ENCODE data around the gene GJA3. TPM values are rescaled to one million over a fixed set of nuclear protein-coding genes. Genes with fewer than 3 reads are reported as not detected.

Gene GJA3
- total RNA-seq, 1 donor from 2014 or later: 0.60 TPM

DNA sequence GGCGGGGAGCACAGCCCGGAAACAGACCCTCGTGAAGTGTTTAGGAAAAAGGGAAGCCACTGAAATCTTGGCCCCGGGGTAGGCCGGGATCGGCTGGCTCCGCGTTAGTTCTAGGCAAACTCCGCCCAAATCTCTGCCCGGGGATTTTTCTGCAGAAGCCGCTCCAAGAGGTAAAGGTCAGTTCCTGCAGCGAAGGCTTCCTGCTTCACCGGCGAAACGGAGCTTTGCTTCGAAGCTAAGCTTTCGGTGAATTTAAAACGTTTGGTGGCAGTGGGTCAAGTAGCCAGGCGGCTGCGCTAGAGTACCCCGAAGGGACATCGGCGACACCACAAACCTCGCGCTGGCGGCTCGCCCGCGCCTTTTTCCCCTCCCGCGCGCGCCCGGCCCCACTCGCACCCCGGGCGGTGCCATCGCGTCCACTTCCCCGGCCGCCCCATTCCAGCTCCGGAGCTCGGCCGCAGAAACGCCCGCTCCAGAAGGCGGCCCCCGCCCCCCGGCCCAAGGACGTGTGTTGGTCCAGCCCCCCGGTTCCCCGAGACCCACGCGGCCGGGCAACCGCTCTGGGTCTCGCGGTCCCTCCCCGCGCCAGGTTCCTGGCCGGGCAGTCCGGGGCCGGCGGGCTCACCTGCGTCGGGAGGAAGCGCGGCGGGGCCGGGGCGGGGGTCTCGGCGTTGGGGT lies 31.4 kb upstream of the GJA3 start:
- peaks cover 12% of the 10 kb centered on the region for H3K4me1 Mint-ChIP-seq (ENCODE audit: unreplicated experiment)
- DNase-seq (ENCODE audit: extremely low spot score, unreplicated experiment): no peak
- H3K4me3 Mint-ChIP-seq: peak overlapping the region; percentile 86
- H3K9me3 Mint-ChIP-seq: no peaks in the 10 kb centered on the region
- peaks cover 83% of the 10 kb centered on the region for H3K27me3 Mint-ChIP-seq
- H3K36me3 Mint-ChIP-seq: peaks cover 5% of the 10 kb centered on the region
- no peak overlapping the region for H3K27ac Mint-ChIP-seq
- TF ChIP-seq, protein P1, sequence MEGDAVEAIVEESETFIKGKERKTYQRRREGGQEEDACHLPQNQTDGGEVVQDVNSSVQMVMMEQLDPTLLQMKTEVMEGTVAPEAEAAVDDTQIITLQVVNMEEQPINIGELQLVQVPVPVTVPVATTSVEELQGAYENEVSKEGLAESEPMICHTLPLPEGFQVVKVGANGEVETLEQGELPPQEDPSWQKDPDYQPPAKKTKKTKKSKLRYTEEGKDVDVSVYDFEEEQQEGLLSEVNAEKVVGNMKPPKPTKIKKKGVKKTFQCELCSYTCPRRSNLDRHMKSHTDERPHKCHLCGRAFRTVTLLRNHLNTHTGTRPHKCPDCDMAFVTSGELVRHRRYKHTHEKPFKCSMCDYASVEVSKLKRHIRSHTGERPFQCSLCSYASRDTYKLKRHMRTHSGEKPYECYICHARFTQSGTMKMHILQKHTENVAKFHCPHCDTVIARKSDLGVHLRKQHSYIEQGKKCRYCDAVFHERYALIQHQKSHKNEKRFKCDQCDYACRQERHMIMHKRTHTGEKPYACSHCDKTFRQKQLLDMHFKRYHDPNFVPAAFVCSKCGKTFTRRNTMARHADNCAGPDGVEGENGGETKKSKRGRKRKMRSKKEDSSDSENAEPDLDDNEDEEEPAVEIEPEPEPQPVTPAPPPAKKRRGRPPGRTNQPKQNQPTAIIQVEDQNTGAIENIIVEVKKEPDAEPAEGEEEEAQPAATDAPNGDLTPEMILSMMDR (conservative IDR thresholded peaks at IDR 0.05): no peak

DNA sequence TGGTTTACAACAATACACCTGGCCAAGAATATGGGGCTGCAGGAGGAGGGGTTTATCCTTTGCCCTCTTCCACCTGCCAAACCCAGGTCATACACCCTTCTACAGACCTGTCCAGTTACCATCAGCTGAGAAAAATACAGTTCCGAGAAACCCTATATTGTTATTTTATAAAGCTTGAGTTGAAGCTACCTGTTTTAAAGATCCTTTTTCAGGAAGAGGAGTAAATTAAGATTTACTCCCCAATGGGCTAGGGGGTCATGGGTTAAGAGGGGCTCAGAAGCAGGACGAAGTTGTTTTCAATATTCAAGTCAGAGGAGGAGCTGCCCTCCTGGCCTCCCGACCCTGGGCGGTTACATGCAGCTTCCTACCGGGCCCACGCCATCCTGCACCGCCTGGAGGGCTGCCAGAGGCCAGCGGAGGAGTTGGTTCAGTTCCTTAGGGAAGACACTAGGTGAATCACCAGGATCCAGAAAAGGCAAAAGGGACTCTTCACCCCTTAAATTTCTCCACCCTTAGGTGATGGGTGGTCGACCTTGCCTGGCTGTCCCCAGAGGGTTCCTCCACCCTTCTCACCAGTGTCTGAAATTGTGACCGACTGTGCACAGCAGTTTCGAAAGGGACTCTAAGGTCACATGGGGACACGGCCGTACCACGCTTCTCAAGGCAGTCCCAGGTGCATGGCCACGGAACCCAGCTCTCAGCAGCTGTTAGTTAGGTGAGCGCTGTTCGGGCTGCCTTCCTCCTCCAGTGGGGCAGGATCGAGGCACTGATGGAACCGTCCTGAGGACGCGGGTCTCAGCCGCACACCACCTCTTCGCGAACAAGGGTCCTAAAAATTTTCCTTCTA lies 30.7 kb upstream of the GJA3 start:
- Mint-ChIP-seq H3K4me1 (ENCODE audit: unreplicated experiment) (peaks cover 8% of the 10 kb centered on the region), H3K36me3 (peaks cover 5% of the 10 kb centered on the region), H3K9me3 (no peaks in the 10 kb centered on the region), H3K27ac (no peak overlapping the region), H3K27me3 (peaks cover 76% of the 10 kb centered on the region), H3K4me3 (peak overlapping the region; percentile 86)
- TF ChIP-seq, protein P1 (conservative IDR thresholded peaks at IDR 0.05): no peak
- no peak for DNase-seq (ENCODE audit: extremely low spot score, unreplicated experiment)

DNA sequence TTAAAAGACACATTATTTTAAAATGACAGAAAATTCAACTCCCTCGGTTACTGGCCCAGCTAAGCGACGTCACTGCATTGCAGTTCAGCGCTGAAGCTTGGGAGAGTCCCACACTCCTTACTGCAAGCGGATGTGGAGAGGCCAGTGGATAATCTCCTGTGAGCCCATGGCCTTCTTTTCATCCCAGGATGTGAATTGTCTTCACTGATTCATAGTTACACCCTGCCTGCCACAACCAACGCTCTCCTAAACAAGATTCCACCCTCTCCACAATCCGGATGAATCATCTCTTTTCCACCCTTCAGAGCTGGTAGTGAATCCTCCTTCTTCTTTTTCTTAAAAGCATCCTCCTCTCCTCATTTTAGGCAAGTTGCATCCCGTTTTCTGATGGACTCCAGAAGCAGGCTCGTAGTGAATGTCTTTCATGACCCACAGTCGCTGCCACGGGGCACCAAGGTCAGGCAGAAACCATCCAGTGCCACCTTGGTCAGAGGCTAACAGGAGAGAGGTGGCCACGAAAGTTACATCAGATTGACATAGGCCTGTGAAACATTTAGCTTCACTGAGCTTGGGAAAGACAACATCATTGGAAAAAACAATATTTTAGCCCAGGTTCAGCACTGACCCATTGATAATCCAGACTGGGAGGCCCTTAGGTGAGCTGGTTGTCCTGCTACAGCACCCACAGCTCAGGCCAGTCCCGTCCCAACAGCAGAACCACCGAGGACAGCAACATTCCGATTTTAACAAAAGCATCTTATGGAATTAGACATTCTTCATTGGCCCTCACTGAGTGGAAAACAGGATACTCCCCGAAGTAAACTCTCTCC lies 29.8 kb upstream of the GJA3 start:
- H3K4me1 Mint-ChIP-seq (ENCODE audit: unreplicated experiment): peaks cover 8% of the 10 kb centered on the region
- H3K4me3 Mint-ChIP-seq: peak overlapping the region; percentile 86
- DNase-seq (ENCODE audit: extremely low spot score, unreplicated experiment): no peak
- H3K36me3 Mint-ChIP-seq: peaks cover 5% of the 10 kb centered on the region
- H3K27ac Mint-ChIP-seq: no peak overlapping the region
- H3K9me3 Mint-ChIP-seq: no peaks in the 10 kb centered on the region
- H3K27me3 Mint-ChIP-seq: peaks cover 67% of the 10 kb centered on the region
- TF ChIP-seq, protein P1 (conservative IDR thresholded peaks at IDR 0.05): no peak

DNA sequence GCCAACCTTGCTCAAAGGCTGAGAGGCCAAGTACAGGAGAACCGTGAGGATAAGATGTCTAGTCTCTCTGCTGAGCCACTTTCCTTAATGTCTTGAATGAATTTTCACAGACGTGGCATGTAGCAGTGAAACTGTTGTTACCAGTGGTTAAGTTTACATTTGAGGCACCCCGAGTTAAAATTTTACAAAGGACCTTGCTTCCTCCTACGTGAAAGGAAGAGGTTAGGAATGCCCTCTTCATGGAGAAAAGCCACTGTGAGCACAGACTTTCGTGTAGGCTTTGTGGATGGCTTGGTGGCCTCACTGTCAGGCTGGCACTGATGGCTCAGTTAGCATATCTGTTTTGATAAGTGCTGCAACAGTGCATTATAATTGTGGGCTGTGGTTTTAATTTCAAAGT lies 29.2 kb upstream of the GJA3 start:
- no peak overlapping the region for H3K27ac Mint-ChIP-seq
- peaks cover 8% of the 10 kb centered on the region for H3K4me1 Mint-ChIP-seq (ENCODE audit: unreplicated experiment)
- peaks cover 64% of the 10 kb centered on the region for H3K27me3 Mint-ChIP-seq
- H3K36me3 Mint-ChIP-seq: peaks cover 5% of the 10 kb centered on the region
- DNase-seq (ENCODE audit: extremely low spot score, unreplicated experiment): no peak
- TF ChIP-seq, protein P1 (conservative IDR thresholded peaks at IDR 0.05): no peak
- H3K4me3 Mint-ChIP-seq: no peak overlapping the region
- H3K9me3 Mint-ChIP-seq: no peaks in the 10 kb centered on the region

DNA sequence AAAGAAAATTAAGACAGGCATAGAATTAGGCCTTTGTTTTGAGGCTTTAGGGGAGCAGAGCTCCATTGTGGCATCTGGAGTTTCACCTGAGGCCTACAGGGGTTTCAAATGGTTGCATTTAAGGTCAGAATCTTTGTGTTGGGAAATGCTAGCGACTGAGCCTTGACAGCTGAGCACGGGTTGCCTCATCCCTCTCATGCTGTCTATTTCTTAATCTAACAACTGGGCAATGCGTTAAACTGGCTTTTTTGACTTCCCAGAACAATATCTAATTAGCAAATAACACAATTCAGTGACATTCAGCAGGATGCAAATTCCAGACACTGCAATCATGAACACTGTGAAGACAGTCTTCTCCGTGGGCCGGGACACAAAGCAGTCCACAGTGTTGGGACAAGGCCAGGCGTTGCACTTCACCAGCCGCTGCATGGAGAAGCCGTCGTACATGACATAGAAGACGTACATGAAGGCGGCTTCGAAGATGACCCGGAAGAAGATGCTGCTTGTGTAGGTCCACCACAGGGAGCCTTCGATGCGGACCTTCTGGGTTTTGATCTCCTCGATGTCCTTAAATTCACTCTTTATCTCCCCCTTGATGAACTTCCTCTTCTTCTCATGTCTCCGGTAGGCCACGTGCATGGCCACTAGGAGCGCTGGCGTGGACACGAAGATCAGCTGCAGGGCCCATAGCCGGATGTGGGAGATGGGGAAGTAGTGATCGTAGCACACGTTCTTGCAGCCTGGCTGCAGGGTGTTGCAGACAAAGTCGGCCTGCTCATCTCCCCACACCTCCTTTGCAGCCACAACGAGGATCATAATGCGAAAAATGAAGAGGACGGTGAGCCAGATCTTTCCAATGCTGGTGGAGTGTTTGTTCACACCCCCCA lies 28.1 kb upstream of the GJA3 start:
- peak overlapping the region; percentile 28 for H3K4me3 Mint-ChIP-seq
- peaks cover 5% of the 10 kb centered on the region for H3K36me3 Mint-ChIP-seq
- DNase-seq (ENCODE audit: extremely low spot score, unreplicated experiment): no peak
- H3K27me3 Mint-ChIP-seq: peaks cover 53% of the 10 kb centered on the region
- TF ChIP-seq, protein P1 (conservative IDR thresholded peaks at IDR 0.05): peak; percentile 44
- H3K27ac Mint-ChIP-seq: no peak overlapping the region
- no peaks in the 10 kb centered on the region for H3K4me1 Mint-ChIP-seq (ENCODE audit: unreplicated experiment)
- H3K9me3 Mint-ChIP-seq: no peaks in the 10 kb centered on the region

Data from type B pancreatic cell (in vitro differentiated cells).